Esophagus muscularis mucosa (tissue), 4 donors: Measurements from ENCODE around the gene CUX1. TPM values are rescaled to one million over a fixed set of nuclear protein-coding genes. Genes with fewer than 3 reads are reported as not detected.
A peak's percentile ranks its signal among the peaks of the same experiment; 100 is the strongest.

Experiments
- DNase-seq: peaks from one replicate; pipeline ENCODE4 v3.0.0-alpha.2; 2017; ENCODE audit errors: extremely low spot score
- H3K27ac ChIP-seq, 4 donors: fragments of 200-600 bp; sonication (generic); replicated peaks in 1 of 4; 1 replicate in 3 of 4; 2 replicates in 1 of 4; pipeline ENCODE4 v1.5.1; 2016 to 2019; ENCODE audit warnings: mild to moderate bottlenecking in 1 of 4
- H3K27me3 ChIP-seq, 4 donors: fragments of 200-600 bp; sonication (generic); one replicate each; pipeline versions ENCODE4 v1.5.1 to v1.6.0; 2016 to 2019
- H3K36me3 ChIP-seq, 4 donors: fragments of 200-600 bp; sonication (generic); one replicate each; pipeline ENCODE4 v1.5.1; 2016 to 2019
- H3K4me1 ChIP-seq, 4 donors: fragments of 200-600 bp; sonication (generic); one replicate each; pipeline ENCODE4 v1.5.1; 2016 to 2019
- H3K4me3 ChIP-seq, 4 donors: fragments of 200-600 bp; sonication (generic); 1 replicate in 2 of 4; 2 replicates in 2 of 4; pipeline ENCODE4 v1.5.1; 2016 to 2019; ENCODE audit warnings: mild to moderate bottlenecking in 4 of 4, moderate library complexity in 1 of 4
- H3K9me3 ChIP-seq, 4 donors: fragments of 200-600 bp; sonication (generic); 1 replicate in 3 of 4; 2 replicates in 1 of 4; pipeline ENCODE4 v1.5.1; 2016 to 2019
- EP300 ChIP-seq: sonication (generic); formaldehyde crosslinking; IDR thresholded peaks from one replicate; pipeline ENCODE4 v1.6.1; 2017; ENCODE audit warnings: antibody characterized with exemption
- POLR2A ChIP-seq: fragments of 450-650 bp; IDR thresholded peaks from one replicate; pipeline ENCODE4 v1.6.1; 2017; ENCODE audit warnings: antibody characterized with exemption, moderate library complexity, mild to moderate bottlenecking, low read depth
- POLR2AphosphoS5 ChIP-seq, 2 donors: sonication (generic); formaldehyde crosslinking; IDR thresholded peaks; one replicate each; pipeline ENCODE4 v1.6.1; 2017; ENCODE audit warnings: antibody characterized with exemption in 2 of 2
- WGBS: methylation state at CpG from one replicate; pipeline ENCODE4 v1.1.5; 2018; 5-methylcytosine and 5-hydroxymethylcytosine counted together
- intact Hi-C: fragments of 100-400 bp; cut with DNase I; formaldehyde crosslinking; loops from one replicate; pipeline ENCODE4 v1.15.1; 2023
- total RNA-seq, 4 donors: library from RNA; depleted of rRNA; stranded (reverse); fragments of >200 nt; gene quantifications; one replicate each; pipeline versions ENCODE4 v1.1.0 to v1.2.1, GENCODE V29; 2016
- TF ChIP-seq, protein P1 (sequence below), 3 experiments: fragments of 200-600 bp in 2 of 3; fragments of 450-650 bp in 1 of 3; sonication (generic) in 2 of 3; IDR thresholded peaks; one replicate each; pipeline ENCODE4 v1.5.1; 2017 to 2019; ENCODE audit warnings: antibody characterized with exemption in 3 of 3, mild to moderate bottlenecking in 2 of 3, moderate library complexity in 1 of 3

The CUX1 gene
- total RNA-seq, 4 donors from 2014 or later: 61.5 to 136 (median 92.3) TPM

DNA sequence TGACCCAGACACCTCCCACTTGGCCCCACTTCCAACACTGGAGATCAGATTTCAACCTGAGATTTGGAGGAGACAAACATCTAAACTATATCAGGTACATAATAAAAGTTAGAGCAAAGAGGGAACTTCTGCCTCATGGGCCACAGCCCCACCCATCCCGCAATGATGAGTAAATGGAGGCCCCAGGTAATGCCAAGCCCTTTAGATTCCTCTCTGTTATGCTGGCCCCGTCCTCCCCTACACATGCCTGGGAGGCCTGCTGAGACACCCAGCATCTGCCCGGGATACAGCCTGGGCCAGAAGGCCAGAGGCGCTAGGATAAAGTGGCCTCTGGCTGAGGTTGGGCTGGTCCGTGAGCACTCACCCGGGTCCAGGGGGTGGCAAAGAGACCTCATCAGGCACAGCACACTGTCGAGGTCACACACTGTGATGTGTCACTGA, 283.7 kb downstream of the CUX1 start:
- Histone ChIP-seq H3K9me3 (no peaks in the 10 kb centered on the region), H3K27me3 (no peaks in the 10 kb centered on the region), H3K4me3 (no peak overlapping the region), H3K36me3 (peaks cover 18 to 68% (median 61%) of the 10 kb centered on the region in 4 donors), H3K27ac (no peak overlapping the region), H3K4me1 (no peaks in the 10 kb centered on the region)
- no peak for TF ChIP-seq POLR2A
- no peak for TF ChIP-seq POLR2AphosphoS5 (IDR thresholded peaks at IDR 0.05)
- TF ChIP-seq, protein P1, sequence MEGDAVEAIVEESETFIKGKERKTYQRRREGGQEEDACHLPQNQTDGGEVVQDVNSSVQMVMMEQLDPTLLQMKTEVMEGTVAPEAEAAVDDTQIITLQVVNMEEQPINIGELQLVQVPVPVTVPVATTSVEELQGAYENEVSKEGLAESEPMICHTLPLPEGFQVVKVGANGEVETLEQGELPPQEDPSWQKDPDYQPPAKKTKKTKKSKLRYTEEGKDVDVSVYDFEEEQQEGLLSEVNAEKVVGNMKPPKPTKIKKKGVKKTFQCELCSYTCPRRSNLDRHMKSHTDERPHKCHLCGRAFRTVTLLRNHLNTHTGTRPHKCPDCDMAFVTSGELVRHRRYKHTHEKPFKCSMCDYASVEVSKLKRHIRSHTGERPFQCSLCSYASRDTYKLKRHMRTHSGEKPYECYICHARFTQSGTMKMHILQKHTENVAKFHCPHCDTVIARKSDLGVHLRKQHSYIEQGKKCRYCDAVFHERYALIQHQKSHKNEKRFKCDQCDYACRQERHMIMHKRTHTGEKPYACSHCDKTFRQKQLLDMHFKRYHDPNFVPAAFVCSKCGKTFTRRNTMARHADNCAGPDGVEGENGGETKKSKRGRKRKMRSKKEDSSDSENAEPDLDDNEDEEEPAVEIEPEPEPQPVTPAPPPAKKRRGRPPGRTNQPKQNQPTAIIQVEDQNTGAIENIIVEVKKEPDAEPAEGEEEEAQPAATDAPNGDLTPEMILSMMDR (IDR thresholded peaks at IDR 0.05): no peak
- no peak for TF ChIP-seq EP300
- intact Hi-C loops: no loop called here
- 91% methylated on average over 7 of the region's 7 CpGs for WGBS
- DNase-seq: peak; percentile 60

GRCh38 chr7:102101926-102102325, 284.5 kb downstream of the CUX1 start:
- Histone ChIP-seq H3K27me3 (no peaks in the 10 kb centered on the region), H3K36me3 (peaks cover 21 to 74% (median 69%) of the 10 kb centered on the region in 4 donors), H3K4me3 (no peak overlapping the region), H3K9me3 (no peaks in the 10 kb centered on the region), H3K4me1 (no peaks in the 10 kb centered on the region), H3K27ac (no peak overlapping the region)
- no peak for TF ChIP-seq POLR2AphosphoS5 (IDR thresholded peaks at IDR 0.05)
- TF ChIP-seq EP300: no peak
- TF ChIP-seq POLR2A: no peak
- TF ChIP-seq, protein P1 (IDR thresholded peaks at IDR 0.05): no peak
- 94% methylated on average over 11 of the region's 11 CpGs for WGBS
- intact Hi-C loops: no loop called here
- DNase-seq: peak; percentile 53

GRCh38 chr7:102103027-102103372, 285.6 kb downstream of the CUX1 start:
- TF ChIP-seq EP300: no peak
- TF ChIP-seq, protein P1 (IDR thresholded peaks at IDR 0.05): no peak
- TF ChIP-seq POLR2A: no peak
- TF ChIP-seq POLR2AphosphoS5 (IDR thresholded peaks at IDR 0.05): no peak
- 97% methylated on average over 5 of the region's 5 CpGs for WGBS

DNA sequence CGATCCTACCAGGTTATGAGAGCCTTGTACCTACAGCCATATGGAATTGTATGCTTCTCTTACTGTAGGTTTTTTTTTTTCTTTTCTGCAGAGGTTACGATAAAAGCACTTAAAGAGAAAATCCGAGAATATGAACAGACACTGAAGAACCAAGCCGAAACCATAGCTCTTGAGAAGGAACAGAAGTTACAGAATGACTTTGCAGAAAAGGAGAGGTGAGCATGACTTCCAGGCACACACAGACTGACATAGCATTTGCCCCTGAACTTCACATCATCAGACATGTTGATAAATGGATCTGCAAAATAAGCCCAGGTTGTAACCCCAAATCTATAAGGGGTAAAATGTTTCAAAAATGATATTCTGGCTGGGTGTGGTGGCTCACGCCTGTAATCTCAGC, 286.8 kb downstream of the CUX1 start:
- no peaks in the 10 kb centered on the region for H3K4me1 ChIP-seq
- no peak overlapping the region for H3K27ac ChIP-seq
- peaks cover 21 to 68% (median 60%) of the 10 kb centered on the region in 4 donors for H3K36me3 ChIP-seq
- intact Hi-C loops: no loop called here
- no peak for DNase-seq
- no peaks in the 10 kb centered on the region for H3K27me3 ChIP-seq
- no peak overlapping the region for H3K4me3 ChIP-seq
- TF ChIP-seq, protein P1 (IDR thresholded peaks at IDR 0.05): no peak
- TF ChIP-seq POLR2A: no peak
- H3K9me3 ChIP-seq: no peaks in the 10 kb centered on the region
- 98% methylated on average over 5 of the region's 5 CpGs for WGBS

More at GRCh38 chr7:102103027-102103372, 285.6 kb downstream of the CUX1 start:
- Histone ChIP-seq H3K9me3 (no peaks in the 10 kb centered on the region), H3K4me1 (no peaks in the 10 kb centered on the region), H3K27me3 (no peaks in the 10 kb centered on the region), H3K36me3 (peaks cover 23 to 76% (median 66%) of the 10 kb centered on the region in 4 donors), H3K27ac (no peak overlapping the region), H3K4me3 (no peak overlapping the region)
- no peak for DNase-seq
- intact Hi-C loops: no loop called here

- TF ChIP-seq, protein P1 (IDR thresholded peaks at IDR 0.05): no peak
- TF ChIP-seq POLR2AphosphoS5 (IDR thresholded peaks at IDR 0.05): no peak
- TF ChIP-seq POLR2A: no peak
- no peak for TF ChIP-seq EP300
- no peak for DNase-seq
- intact Hi-C loops: no loop called here
- Histone ChIP-seq H3K4me1 (peaks cover 0 to 8% (median under 1%) of the 10 kb centered on the region in 4 donors), H3K9me3 (no peaks in the 10 kb centered on the region), H3K36me3 (peaks cover 24 to 65% (median 48%) of the 10 kb centered on the region in 4 donors), H3K27me3 (no peaks in the 10 kb centered on the region), H3K27ac (no peak overlapping the region), H3K4me3 (no peak overlapping the region)
- WGBS: 68% methylated on average over 5 of the region's 5 CpGs
Observed at GRCh38 chr7:102106625-102107024, 289.2 kb downstream of the CUX1 start.
